Measurements from ENCODE around the gene BPIFA2. TPM values are rescaled to one million over a fixed set of nuclear protein-coding genes. Genes with fewer than 3 reads are reported as not detected.

BPIFA2 gene
- polyA plus RNA-seq, 3 donors: not detected

DNA sequence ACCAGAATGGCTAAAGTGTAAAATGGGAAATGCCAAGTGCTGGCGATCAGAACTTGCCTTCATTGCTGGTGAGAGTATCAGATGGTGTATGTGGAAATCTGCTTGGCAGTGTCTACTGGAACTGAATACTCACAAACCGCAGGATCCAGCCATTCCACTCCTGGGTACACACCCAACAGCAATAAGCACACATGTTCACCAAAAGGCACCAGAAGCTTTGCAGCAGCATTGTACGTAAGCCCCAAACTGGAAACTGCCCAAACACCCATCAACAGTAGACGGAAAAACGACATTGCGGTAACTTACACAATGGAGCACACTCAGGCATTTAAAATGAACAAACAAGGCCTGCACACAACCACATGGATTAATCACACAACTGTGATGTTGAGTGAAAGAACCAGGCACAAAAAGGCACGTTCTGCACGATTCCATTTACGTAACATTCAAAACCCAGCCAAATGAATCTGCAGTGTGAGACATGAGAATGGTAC is 37.3 kb upstream of the BPIFA2 start:
- H3K4me3 ChIP-seq (replicated peaks in 1 of 3; ENCODE audit: low read depth in 2 of 3, low read length in 3 of 3): no peak overlapping the region
- no peaks in the 10 kb centered on the region for H3K27me3 ChIP-seq (ENCODE audit: control insufficient read depth in 2 of 2, insufficient read depth in 2 of 2, low read length in 2 of 2)
- H3K4me2 ChIP-seq (replicated peaks; ENCODE audit: extremely low read depth, low read length, poor library complexity, severe bottlenecking): no peak overlapping the region
- H3K27ac Mint-ChIP-seq: no peak overlapping the region
- intact Hi-C loops (cut with micrococcal nuclease): no loop called here
- TF ChIP-seq, protein P1, sequence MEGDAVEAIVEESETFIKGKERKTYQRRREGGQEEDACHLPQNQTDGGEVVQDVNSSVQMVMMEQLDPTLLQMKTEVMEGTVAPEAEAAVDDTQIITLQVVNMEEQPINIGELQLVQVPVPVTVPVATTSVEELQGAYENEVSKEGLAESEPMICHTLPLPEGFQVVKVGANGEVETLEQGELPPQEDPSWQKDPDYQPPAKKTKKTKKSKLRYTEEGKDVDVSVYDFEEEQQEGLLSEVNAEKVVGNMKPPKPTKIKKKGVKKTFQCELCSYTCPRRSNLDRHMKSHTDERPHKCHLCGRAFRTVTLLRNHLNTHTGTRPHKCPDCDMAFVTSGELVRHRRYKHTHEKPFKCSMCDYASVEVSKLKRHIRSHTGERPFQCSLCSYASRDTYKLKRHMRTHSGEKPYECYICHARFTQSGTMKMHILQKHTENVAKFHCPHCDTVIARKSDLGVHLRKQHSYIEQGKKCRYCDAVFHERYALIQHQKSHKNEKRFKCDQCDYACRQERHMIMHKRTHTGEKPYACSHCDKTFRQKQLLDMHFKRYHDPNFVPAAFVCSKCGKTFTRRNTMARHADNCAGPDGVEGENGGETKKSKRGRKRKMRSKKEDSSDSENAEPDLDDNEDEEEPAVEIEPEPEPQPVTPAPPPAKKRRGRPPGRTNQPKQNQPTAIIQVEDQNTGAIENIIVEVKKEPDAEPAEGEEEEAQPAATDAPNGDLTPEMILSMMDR (IDR thresholded peaks at IDR 0.05): no peak
- H3K36me3 Mint-ChIP-seq: no peaks in the 10 kb centered on the region
- no peak overlapping the region for H3K27ac ChIP-seq (ENCODE audit: low read depth in 1 of 2, low read length in 2 of 2)
- H3K9ac ChIP-seq (ENCODE audit: insufficient read depth, low read length, poor library complexity, severe bottlenecking): no peak overlapping the region
- no peaks in the 10 kb centered on the region for H3K79me2 ChIP-seq (ENCODE audit: insufficient read depth, low read length)
- no peaks in the 10 kb centered on the region for H3K9me3 ChIP-seq (replicated peaks in 1 of 2; ENCODE audit: control insufficient read depth in 1 of 2, insufficient read depth in 1 of 2, low read length in 2 of 2)
- 89% methylated on average over 4 of the region's 9 CpGs for WGBS (ENCODE audit: insufficient coverage)
- H3K36me3 ChIP-seq (replicated peaks in 1 of 2; ENCODE audit: control insufficient read depth in 1 of 2, insufficient read depth in 2 of 2, low read length in 2 of 2): no peaks in the 10 kb centered on the region
- H3K9me3 Mint-ChIP-seq: no peaks in the 10 kb centered on the region
- no peak overlapping the region for H3K4me3 Mint-ChIP-seq
- no peaks in the 10 kb centered on the region for H3K4me1 Mint-ChIP-seq
- H3K4me1 ChIP-seq (ENCODE audit: control insufficient read depth in 1 of 2, insufficient read depth in 2 of 2, low read length in 2 of 2): no peaks in the 10 kb centered on the region
- H2AFZ ChIP-seq (ENCODE audit: insufficient read depth, low read depth, low read length, poor library complexity, severe bottlenecking): no peak overlapping the region
- peaks cover 3 to 10% (median 5%) of the 10 kb centered on the region in 3 donors for H3K27me3 Mint-ChIP-seq (ENCODE audit: low read depth in 3 of 3)
- no peaks in the 10 kb centered on the region for H4K20me1 ChIP-seq (ENCODE audit: insufficient read depth, low read length)
- DNase-seq: no peak

DNA sequence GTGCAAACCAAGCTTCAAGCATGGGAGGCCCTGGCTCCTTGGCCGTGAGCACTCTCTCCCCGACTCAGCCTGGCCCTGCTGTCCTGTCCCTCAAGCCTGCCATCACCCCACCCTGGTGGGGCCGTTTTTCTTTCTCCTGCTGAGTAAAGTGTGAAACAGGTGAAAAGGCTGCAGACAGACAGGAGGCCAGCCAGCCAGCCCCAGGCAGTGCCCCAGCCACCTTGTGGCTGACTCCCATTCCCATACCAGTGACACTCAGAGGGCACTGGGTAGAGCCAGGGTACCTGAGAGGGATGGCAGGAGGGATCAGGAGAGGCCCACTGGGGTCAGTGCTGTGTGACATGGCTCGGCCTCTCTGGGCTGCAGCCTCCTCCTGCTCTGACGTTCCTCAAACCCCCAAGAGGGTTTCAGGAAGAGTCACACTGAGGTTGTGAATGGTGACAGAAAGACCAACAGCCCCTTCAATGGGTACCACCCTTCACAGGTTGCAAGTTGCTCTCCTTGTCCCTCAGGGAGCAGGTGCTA is 35.9 kb upstream of the BPIFA2 start:
- Mint-ChIP-seq H3K9me3 (no peaks in the 10 kb centered on the region), H3K27ac (no peak overlapping the region), H3K4me1 (no peaks in the 10 kb centered on the region), H3K36me3 (no peaks in the 10 kb centered on the region), H3K27me3 (ENCODE audit: low read depth in 3 of 3) (peaks cover 3 to 10% (median 5%) of the 10 kb centered on the region in 3 donors), H3K4me3 (no peak overlapping the region)
- intact Hi-C loops (cut with micrococcal nuclease): no loop called here
- Histone ChIP-seq H3K27ac (ENCODE audit: low read depth in 1 of 2, low read length in 2 of 2) (no peak overlapping the region), H3K4me2 (replicated peaks; ENCODE audit: extremely low read depth, low read length, poor library complexity, severe bottlenecking) (no peak overlapping the region), H3K27me3 (ENCODE audit: control insufficient read depth in 2 of 2, insufficient read depth in 2 of 2, low read length in 2 of 2) (no peaks in the 10 kb centered on the region), H3K9me3 (replicated peaks in 1 of 2; ENCODE audit: control insufficient read depth in 1 of 2, insufficient read depth in 1 of 2, low read length in 2 of 2) (no peaks in the 10 kb centered on the region), H3K79me2 (ENCODE audit: insufficient read depth, low read length) (no peaks in the 10 kb centered on the region), H3K36me3 (replicated peaks in 1 of 2; ENCODE audit: control insufficient read depth in 1 of 2, insufficient read depth in 2 of 2, low read length in 2 of 2) (no peaks in the 10 kb centered on the region), H3K9ac (ENCODE audit: insufficient read depth, low read length, poor library complexity, severe bottlenecking) (no peak overlapping the region), H3K4me1 (ENCODE audit: control insufficient read depth in 1 of 2, insufficient read depth in 2 of 2, low read length in 2 of 2) (no peaks in the 10 kb centered on the region), H3K4me3 (replicated peaks in 1 of 3; ENCODE audit: low read depth in 2 of 3, low read length in 3 of 3) (no peak overlapping the region), H4K20me1 (ENCODE audit: insufficient read depth, low read length) (no peaks in the 10 kb centered on the region), H2AFZ (ENCODE audit: insufficient read depth, low read depth, low read length, poor library complexity, severe bottlenecking) (no peak overlapping the region)
- 90% methylated on average over 2 of the region's 5 CpGs for WGBS (ENCODE audit: insufficient coverage)
- no peak for DNase-seq
- TF ChIP-seq, protein P1 (IDR thresholded peaks at IDR 0.05): no peak

Data from CD14-positive monocyte (primary cell).